Colonic mucosa (tissue), 4 donors: ENCODE measurements around the gene PEPD. TPM values are rescaled to one million over a fixed set of nuclear protein-coding genes. Genes with fewer than 3 reads are reported as not detected.

Experiments used
- DNase-seq: peaks from one replicate; pipeline ENCODE4 v3.0.0-alpha.2; 2020
- H3K27ac ChIP-seq: fragments of 200-600 bp; one replicate; pipeline ENCODE4 v1.8.0; 2021
- H3K27me3 ChIP-seq: fragments of 200-600 bp; one replicate; pipeline ENCODE4 v1.8.0; 2021
- H3K36me3 ChIP-seq: fragments of 200-600 bp; one replicate; pipeline ENCODE4 v1.8.0; 2021
- H3K4me1 ChIP-seq: fragments of 200-600 bp; one replicate; pipeline ENCODE4 v1.8.0; 2021; ENCODE audit warnings: mild to moderate bottlenecking
- H3K4me3 ChIP-seq: fragments of 200-600 bp; one replicate; pipeline ENCODE4 v1.8.0; 2021
- H3K9ac ChIP-seq, 2 donors: one replicate each; pipeline ENCODE4 v1.7.0; 2013; ENCODE audit warnings: control low read depth in 2 of 2, low read depth in 2 of 2, low read length in 2 of 2
- H3K9me3 ChIP-seq: fragments of 200-600 bp; one replicate; pipeline ENCODE4 v1.8.0; 2021
- CTCF ChIP-seq: fragments of 200-600 bp; IDR thresholded peaks from one replicate; pipeline ENCODE4 v1.8.0; 2022; ENCODE audit warnings: antibody characterized with exemption, mild to moderate bottlenecking
- intact Hi-C: fragments of 100-400 bp; cut with DNase I; formaldehyde crosslinking; loops from one replicate; pipeline ENCODE4 v1.14.1; 2022
- total RNA-seq, 2 donors: library from RNA; stranded (reverse); fragmentation: NEBNext Ultra II Directional in 1 of 2; extraction: Animal tissue kit (Norgen Biotek cat#: 25700) in 1 of 2; gene quantifications; one replicate each; pipeline ENCODE4 v1.2.1, GENCODE V29; 2021
- donor health status: healthy.
- donor health status: DM: no; HTN: no; CAD: no.
- donor health status: DM: no; HTN: no; CAD: no.

The PEPD gene
- total RNA-seq, 2 donors from 2014 or later = 47.9 to 71.4 TPM

- Histone ChIP-seq H3K9me3 (no peaks in the 10 kb centered on the region), H3K9ac (no peak overlapping the region), H3K27me3 (no peaks in the 10 kb centered on the region), H3K4me3 (no peak overlapping the region), H3K27ac (no peak overlapping the region), H3K4me1 (no peaks in the 10 kb centered on the region), H3K36me3 (no peaks in the 10 kb centered on the region)
- intact Hi-C loops = no loop called here
- no peak for DNase-seq
- TF ChIP-seq CTCF = no peak
Measured at GRCh38 chr19:33418871-33419787, 102.5 kb downstream of the PEPD start.

GRCh38 chr19:33418461-33418860 lies 103.1 kb downstream of the PEPD start:
- H3K4me1 ChIP-seq = no peaks in the 10 kb centered on the region
- no peaks in the 10 kb centered on the region for H3K36me3 ChIP-seq
- H3K9ac ChIP-seq = no peak overlapping the region
- DNase-seq = no peak
- H3K27me3 ChIP-seq = no peaks in the 10 kb centered on the region
- no peaks in the 10 kb centered on the region for H3K9me3 ChIP-seq
- intact Hi-C loops = no loop called here
- H3K4me3 ChIP-seq = no peak overlapping the region
- TF ChIP-seq CTCF = no peak
- H3K27ac ChIP-seq = no peak overlapping the region

DNA sequence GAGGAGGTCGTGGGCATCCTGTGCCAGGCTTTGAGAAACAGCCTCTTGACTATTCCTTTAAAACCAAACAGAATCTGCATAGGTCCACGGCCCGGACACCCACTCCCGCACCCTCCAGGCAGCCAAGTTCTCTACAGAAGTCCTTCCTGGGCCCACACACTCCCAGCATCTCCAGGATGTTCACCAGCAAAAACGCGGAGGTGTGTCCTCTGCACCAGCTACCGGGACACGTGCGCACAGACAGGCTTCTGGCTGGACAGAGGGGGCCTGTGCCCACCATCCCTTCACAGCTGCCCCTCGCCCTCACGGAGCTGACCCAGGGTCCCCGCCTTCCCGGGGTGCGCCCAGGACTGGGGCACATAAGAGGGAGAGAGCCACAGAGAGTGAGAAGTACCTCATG lies 103.8 kb downstream of the PEPD start:
- Histone ChIP-seq H3K4me1 (no peaks in the 10 kb centered on the region), H3K27me3 (no peaks in the 10 kb centered on the region), H3K4me3 (no peak overlapping the region), H3K9ac (no peak overlapping the region), H3K36me3 (no peaks in the 10 kb centered on the region), H3K9me3 (no peaks in the 10 kb centered on the region), H3K27ac (no peak overlapping the region)
- no peak for TF ChIP-seq CTCF
- DNase-seq = no peak
- intact Hi-C loops = no loop called here

GRCh38 chr19:33416307-33417215 lies 105.0 kb downstream of the PEPD start:
- H3K4me3 ChIP-seq = no peak overlapping the region
- no peaks in the 10 kb centered on the region for H3K4me1 ChIP-seq
- peak; percentile 79 for DNase-seq
- H3K36me3 ChIP-seq = no peaks in the 10 kb centered on the region
- H3K9ac ChIP-seq = no peak overlapping the region
- H3K27me3 ChIP-seq = no peaks in the 10 kb centered on the region
- no peak overlapping the region for H3K27ac ChIP-seq
- no peaks in the 10 kb centered on the region for H3K9me3 ChIP-seq
- intact Hi-C loops = no loop called here
- TF ChIP-seq CTCF = peak; percentile 65
